GM18505 (cell line): ENCODE measurements around the gene MACC1.

Source experiments
- ATAC-seq: cut with Tn5 transposase; IDR thresholded peaks from one replicate; pipeline ENCODE4 v1.9.1; 2021; ENCODE audit not compliant: unreplicated experiment
- POLR2A ChIP-seq: IDR thresholded peaks from 4 replicates; pipeline ENCODE4 v1.6.1; 2011; ENCODE audit warnings: borderline replicate concordance; ENCODE audit not compliant: insufficient read depth, insufficient read length; ENCODE audit errors: extremely low read depth

Gene MACC1

GRCh38 chr7:20112696-20113095 is 104.5 kb downstream of the MACC1 start:
- ATAC-seq: no peak

GRCh38 chr7:20111821-20112542 is 105.2 kb downstream of the MACC1 start:
- no peak for ATAC-seq
- TF ChIP-seq POLR2A: no peak

More at GRCh38 chr7:20112696-20113095, 104.5 kb downstream of the MACC1 start:
- TF ChIP-seq POLR2A: no peak

GRCh38 chr7:20107582-20107981 is 109.6 kb downstream of the MACC1 start:
- ATAC-seq: no peak
- TF ChIP-seq POLR2A: no peak

GRCh38 chr7:20104696-20105095 is 112.5 kb downstream of the MACC1 start:
- ATAC-seq: no peak
- TF ChIP-seq POLR2A: no peak

- TF ChIP-seq POLR2A: no peak
- no peak for ATAC-seq
These were observed 114.2 kb downstream of the MACC1 start for GRCh38 chr7:20102982-20103381.

- no peak for ATAC-seq
- TF ChIP-seq POLR2A: no peak
These were observed 121.3 kb downstream of the MACC1 start for GRCh38 chr7:20095862-20096261.

GRCh38 chr7:20095436-20095835 is 121.7 kb downstream of the MACC1 start:
- no peak for ATAC-seq
- no peak for TF ChIP-seq POLR2A

- no peak for TF ChIP-seq POLR2A
- ATAC-seq: no peak
These were observed 127.8 kb downstream of the MACC1 start for GRCh38 chr7:20089431-20089830.

GRCh38 chr7:20085086-20085485 is 132.1 kb downstream of the MACC1 start:
- no peak for ATAC-seq
- no peak for TF ChIP-seq POLR2A
